Hair follicle dermal papilla cell (primary cell): ENCODE measurements around the gene CHRM2. TPM values are rescaled to one million over a fixed set of nuclear protein-coding genes. Genes with fewer than 3 reads are reported as not detected.

ENCODE experiments used
- small RNA-seq: library from RNA; depleted of rRNA; stranded (forward); fragments of <200 nt; gene quantifications from one replicate; pipeline ENCODE3, GENCODE V24; 2012
- total RNA-seq: library from RNA; depleted of rRNA; stranded (reverse); fragments of >200 nt; gene quantifications from 2 replicates; pipeline ENCODE4 v1.2.3, GENCODE V29; 2012

The CHRM2 gene
- 0.16 TPM in 1 of 2 replicates, not detected in the other for total RNA-seq

DNA sequence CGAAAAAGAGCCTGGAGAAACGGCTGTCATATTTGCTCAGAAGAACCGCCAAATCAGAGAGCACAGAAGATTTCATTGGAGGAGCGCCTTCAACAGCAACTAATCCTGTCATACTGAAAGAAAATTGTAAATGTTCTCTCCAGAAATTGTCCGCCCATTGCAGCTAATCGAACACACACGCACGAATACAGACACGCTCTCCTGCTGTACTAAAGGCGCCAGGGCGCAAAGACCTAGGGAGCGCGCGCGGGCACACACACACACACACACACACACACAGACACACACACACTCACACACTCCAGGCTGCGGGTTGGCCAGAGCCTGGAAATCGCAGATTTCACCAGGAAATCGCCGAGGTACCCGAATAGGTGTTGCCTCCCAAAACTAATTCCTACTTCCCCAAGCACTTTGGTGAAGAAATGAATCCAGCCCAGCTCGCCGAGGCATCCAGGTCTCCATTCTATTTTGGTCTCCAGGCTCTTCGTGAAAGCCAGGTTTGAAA lies at the start of gene CHRM2:
TSS of gene CHRM2 (plus strand) at position 157 of the 505 bp plus-strand sequence. CDS start 146,214 bp downstream, outside the sequence.

Small RNA genes within 50 kb of the gene (small RNA-seq; reads per million reads assigned to genes)
- gene KRT8P51, result not detected
- not detected for gene MIR490
